ENCODE measurements around the gene ESYT1. TPM values are rescaled to one million over a fixed set of nuclear protein-coding genes. Genes with fewer than 3 reads are reported as not detected.

The ESYT1 gene
- total and polyA plus RNA-seq, 2 donors (not counting 3 experiments of a cell fraction or from before 2014, with no cell fraction given) = 161 to 234 TPM

DNA sequence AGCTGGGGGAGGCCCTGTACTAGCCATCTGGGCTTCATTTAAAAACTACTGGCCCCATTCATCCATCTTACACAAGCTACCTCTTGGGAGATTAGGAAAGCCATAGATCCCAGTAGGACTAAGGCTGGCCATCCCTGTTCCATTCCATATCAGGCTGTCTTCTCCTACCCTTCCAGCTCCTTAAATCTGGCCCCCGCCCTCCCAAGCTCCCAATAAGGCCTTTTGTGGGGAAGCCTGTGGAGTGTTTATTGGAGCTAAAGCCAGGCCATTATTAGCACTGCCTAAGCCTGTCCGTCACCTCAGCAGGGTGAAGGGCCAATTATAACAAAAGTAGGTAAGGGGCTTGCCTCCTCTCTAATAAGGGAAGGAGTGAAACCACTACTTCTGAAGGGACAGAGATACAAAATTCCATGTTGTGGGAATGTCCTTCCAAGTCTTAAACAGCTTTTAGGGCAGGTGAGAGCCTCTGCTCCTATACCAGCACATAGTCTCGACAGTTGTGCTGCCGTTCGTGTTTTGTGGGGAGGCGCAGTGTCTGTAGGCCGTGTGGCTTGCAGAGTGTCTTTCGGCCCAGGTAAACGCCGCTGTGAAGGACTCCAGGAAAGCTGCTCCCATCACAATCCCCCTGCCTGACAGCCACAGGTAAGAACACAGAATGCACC, 33.8 kb downstream of the ESYT1 start:
- Histone ChIP-seq H3K9me1 (replicated peaks; ENCODE audit: control insufficient read depth, extremely low read depth, insufficient read depth, low read length) (no peaks in the 10 kb centered on the region), H3K9ac (replicated peaks; ENCODE audit: extremely low read depth, insufficient read depth, low read length) (no peak overlapping the region), H3K4me2 (ENCODE audit: insufficient read depth, low read length) (no peak overlapping the region), H3K36me3 (ENCODE audit: control insufficient read depth in 2 of 2, extremely low read depth in 1 of 2, insufficient read depth in 2 of 2, low read length in 2 of 2) (peaks cover 18 to 38% of the 10 kb centered on the region in 2 experiments), H2AFZ (ENCODE audit: low read depth, low read length) (no peak overlapping the region), H3K4me3 (replicated peaks in 1 of 3; ENCODE audit: insufficient read depth in 1 of 3, low read depth in 1 of 3, low read length in 3 of 3) (no peak overlapping the region), H3K9me3 (replicated peaks; ENCODE audit: control insufficient read depth, insufficient read depth, low read length) (no peaks in the 10 kb centered on the region), H3K4me1 (ENCODE audit: control insufficient read depth, extremely low read depth, insufficient read depth, low read length) (peaks cover 22% of the 10 kb centered on the region), H3K27ac (ENCODE audit: insufficient read depth, low read depth, low read length) (peak overlapping the region; percentile 87), H3K27me3 (ENCODE audit: control insufficient read depth in 2 of 2, insufficient read depth in 2 of 2, low read length in 2 of 2) (no peaks in the 10 kb centered on the region), H3K79me2 (ENCODE audit: control insufficient read depth, insufficient read depth, low read length) (peaks cover 33% of the 10 kb centered on the region), H4K20me1 (replicated peaks; ENCODE audit: control insufficient read depth, extremely low read depth, insufficient read depth, low read length) (no peaks in the 10 kb centered on the region)
- FAIRE-seq (no peak), DNase-seq (ENCODE audit: low read depth, low spot score) (no peak)
- CTCF ChIA-PET = interaction anchor here (1.0 to 3.3 kb wide), 7 partner anchors 19 to 43 kb away, joined by 4 to 16 read pairs (median 7); partner anchors contain the start of genes ESYT1, SMARCC2 and ZC3H10
- dilution Hi-C loops (cut with MboI; ENCODE audit: extremely low pct_ligation_motif_present, low sequenced_read_pairs) (no loop called here), intact Hi-C loops (cut with micrococcal nuclease) (no loop called here)
- POLR2A ChIA-PET = interaction anchor here (0.6 to 3.9 kb wide), 10 partner anchors 10 to 58 kb away, joined by 3 to 23 read pairs (median 4); partner anchors contain the start of genes ESYT1, PA2G4 and SMARCC2
- BruUV-seq (replicated peaks) = no TSS peak
- TF ChIP-seq POLR2A (IDR thresholded peaks at IDR 0.05; ENCODE audit: low read depth, low read length) (no peak), JUN (IDR thresholded peaks at IDR 0.05; ENCODE audit: borderline replicate concordance, insufficient read depth, insufficient read length, low read depth) (no peak), POLR2AphosphoS5 (IDR thresholded peaks at IDR 0.05; ENCODE audit: insufficient read depth, low read depth, low read length) (no peak), EZH2 (IDR thresholded peaks at IDR 0.05; ENCODE audit: borderline replicate concordance, low read depth, low read length, severe bottlenecking) (no peak), MYC (IDR thresholded peaks at IDR 0.05; ENCODE audit: low read depth, low read length) (no peak), FOS (IDR thresholded peaks at IDR 0.05; ENCODE audit: borderline replicate concordance, insufficient read depth, low read length) (no peak), GATA2 (IDR thresholded peaks at IDR 0.05; ENCODE audit: insufficient read depth, insufficient read length, low read depth, low read length) (no peak)
- TF ChIP-seq, protein P1, sequence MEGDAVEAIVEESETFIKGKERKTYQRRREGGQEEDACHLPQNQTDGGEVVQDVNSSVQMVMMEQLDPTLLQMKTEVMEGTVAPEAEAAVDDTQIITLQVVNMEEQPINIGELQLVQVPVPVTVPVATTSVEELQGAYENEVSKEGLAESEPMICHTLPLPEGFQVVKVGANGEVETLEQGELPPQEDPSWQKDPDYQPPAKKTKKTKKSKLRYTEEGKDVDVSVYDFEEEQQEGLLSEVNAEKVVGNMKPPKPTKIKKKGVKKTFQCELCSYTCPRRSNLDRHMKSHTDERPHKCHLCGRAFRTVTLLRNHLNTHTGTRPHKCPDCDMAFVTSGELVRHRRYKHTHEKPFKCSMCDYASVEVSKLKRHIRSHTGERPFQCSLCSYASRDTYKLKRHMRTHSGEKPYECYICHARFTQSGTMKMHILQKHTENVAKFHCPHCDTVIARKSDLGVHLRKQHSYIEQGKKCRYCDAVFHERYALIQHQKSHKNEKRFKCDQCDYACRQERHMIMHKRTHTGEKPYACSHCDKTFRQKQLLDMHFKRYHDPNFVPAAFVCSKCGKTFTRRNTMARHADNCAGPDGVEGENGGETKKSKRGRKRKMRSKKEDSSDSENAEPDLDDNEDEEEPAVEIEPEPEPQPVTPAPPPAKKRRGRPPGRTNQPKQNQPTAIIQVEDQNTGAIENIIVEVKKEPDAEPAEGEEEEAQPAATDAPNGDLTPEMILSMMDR (IDR thresholded peaks at IDR 0.05; ENCODE audit: extremely low read depth in 1 of 2, insufficient read depth in 1 of 2, low read depth in 1 of 2, low read length in 2 of 2) = no peak
- TF ChIP-seq, protein P2, sequence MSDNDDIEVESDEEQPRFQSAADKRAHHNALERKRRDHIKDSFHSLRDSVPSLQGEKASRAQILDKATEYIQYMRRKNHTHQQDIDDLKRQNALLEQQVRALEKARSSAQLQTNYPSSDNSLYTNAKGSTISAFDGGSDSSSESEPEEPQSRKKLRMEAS (IDR thresholded peaks at IDR 0.05; ENCODE audit: insufficient read depth, insufficient read length) = no peak
